Body of pancreas (tissue), 4 donors: ENCODE data around the gene SLC48A1.
A peak's percentile ranks its signal among the peaks of the same experiment; 100 is the strongest.

Experiments used
- CTCF ChIP-seq, 7 experiments: fragments of 450-650 bp in 4 of 7; fragments of 200-600 bp in 3 of 7; sonication (generic) in 3 of 7; IDR thresholded peaks; one replicate each; pipeline ENCODE4 v1.5.1; 2016 to 2019; ENCODE audit warnings: antibody characterized with exemption in 7 of 7
- POLR2A ChIP-seq, 3 donors: fragments of 450-650 bp; IDR thresholded peaks; one replicate each; pipeline ENCODE4 v1.6.1; 2016; ENCODE audit warnings: antibody characterized with exemption in 3 of 3, mild to moderate bottlenecking in 2 of 3

- TF ChIP-seq POLR2A (IDR thresholded peaks at IDR 0.05) = no peak
- peak; percentile 65 to 93 (median 87) for TF ChIP-seq CTCF (IDR thresholded peaks at IDR 0.05)
Measured at GRCh38 chr12:47744005-47744651, 28.9 kb upstream of the SLC48A1 start.
